ENCODE measurements around the gene CRACR2B. TPM values are rescaled to one million over a fixed set of nuclear protein-coding genes. Genes with fewer than 3 reads are reported as not detected.
A peak's percentile ranks its signal among the peaks of the same experiment; 100 is the strongest.

The CRACR2B gene
- total and polyA plus RNA-seq, 2 of the 13 experiments (the other 11 are each of a cell fraction or from before 2014, with no cell fraction given): 14.9 to 21.0 TPM

- TF ChIP-seq, protein P1, sequence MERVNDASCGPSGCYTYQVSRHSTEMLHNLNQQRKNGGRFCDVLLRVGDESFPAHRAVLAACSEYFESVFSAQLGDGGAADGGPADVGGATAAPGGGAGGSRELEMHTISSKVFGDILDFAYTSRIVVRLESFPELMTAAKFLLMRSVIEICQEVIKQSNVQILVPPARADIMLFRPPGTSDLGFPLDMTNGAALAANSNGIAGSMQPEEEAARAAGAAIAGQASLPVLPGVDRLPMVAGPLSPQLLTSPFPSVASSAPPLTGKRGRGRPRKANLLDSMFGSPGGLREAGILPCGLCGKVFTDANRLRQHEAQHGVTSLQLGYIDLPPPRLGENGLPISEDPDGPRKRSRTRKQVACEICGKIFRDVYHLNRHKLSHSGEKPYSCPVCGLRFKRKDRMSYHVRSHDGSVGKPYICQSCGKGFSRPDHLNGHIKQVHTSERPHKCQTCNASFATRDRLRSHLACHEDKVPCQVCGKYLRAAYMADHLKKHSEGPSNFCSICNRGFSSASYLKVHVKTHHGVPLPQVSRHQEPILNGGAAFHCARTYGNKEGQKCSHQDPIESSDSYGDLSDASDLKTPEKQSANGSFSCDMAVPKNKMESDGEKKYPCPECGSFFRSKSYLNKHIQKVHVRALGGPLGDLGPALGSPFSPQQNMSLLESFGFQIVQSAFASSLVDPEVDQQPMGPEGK (CRISPR knock-in tag; IDR thresholded peaks at IDR 0.05): no peak
- TF ChIP-seq, protein P2, sequence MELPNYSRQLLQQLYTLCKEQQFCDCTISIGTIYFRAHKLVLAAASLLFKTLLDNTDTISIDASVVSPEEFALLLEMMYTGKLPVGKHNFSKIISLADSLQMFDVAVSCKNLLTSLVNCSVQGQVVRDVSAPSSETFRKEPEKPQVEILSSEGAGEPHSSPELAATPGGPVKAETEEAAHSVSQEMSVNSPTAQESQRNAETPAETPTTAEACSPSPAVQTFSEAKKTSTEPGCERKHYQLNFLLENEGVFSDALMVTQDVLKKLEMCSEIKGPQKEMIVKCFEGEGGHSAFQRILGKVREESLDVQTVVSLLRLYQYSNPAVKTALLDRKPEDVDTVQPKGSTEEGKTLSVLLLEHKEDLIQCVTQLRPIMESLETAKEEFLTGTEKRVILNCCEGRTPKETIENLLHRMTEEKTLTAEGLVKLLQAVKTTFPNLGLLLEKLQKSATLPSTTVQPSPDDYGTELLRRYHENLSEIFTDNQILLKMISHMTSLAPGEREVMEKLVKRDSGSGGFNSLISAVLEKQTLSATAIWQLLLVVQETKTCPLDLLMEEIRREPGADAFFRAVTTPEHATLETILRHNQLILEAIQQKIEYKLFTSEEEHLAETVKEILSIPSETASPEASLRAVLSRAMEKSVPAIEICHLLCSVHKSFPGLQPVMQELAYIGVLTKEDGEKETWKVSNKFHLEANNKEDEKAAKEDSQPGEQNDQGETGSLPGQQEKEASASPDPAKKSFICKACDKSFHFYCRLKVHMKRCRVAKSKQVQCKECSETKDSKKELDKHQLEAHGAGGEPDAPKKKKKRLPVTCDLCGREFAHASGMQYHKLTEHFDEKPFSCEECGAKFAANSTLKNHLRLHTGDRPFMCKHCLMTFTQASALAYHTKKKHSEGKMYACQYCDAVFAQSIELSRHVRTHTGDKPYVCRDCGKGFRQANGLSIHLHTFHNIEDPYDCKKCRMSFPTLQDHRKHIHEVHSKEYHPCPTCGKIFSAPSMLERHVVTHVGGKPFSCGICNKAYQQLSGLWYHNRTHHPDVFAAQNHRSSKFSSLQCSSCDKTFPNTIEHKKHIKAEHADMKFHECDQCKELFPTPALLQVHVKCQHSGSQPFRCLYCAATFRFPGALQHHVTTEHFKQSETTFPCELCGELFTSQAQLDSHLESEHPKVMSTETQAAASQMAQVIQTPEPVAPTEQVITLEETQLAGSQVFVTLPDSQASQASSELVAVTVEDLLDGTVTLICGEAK (IDR thresholded peaks at IDR 0.05): no peak
- TF ChIP-seq, protein P2 (CRISPR knock-in tag; IDR thresholded peaks at IDR 0.05): no peak
- TF ChIP-seq AHR (CRISPR knock-in tag; IDR thresholded peaks at IDR 0.05): no peak
- TF ChIP-seq ZNF660 (CRISPR knock-in tag; IDR thresholded peaks at IDR 0.05; ENCODE audit: borderline replicate concordance, low read depth): no peak
- TF ChIP-seq HIVEP1 (CRISPR knock-in tag; IDR thresholded peaks at IDR 0.05): no peak
- TF ChIP-seq, protein P3, sequence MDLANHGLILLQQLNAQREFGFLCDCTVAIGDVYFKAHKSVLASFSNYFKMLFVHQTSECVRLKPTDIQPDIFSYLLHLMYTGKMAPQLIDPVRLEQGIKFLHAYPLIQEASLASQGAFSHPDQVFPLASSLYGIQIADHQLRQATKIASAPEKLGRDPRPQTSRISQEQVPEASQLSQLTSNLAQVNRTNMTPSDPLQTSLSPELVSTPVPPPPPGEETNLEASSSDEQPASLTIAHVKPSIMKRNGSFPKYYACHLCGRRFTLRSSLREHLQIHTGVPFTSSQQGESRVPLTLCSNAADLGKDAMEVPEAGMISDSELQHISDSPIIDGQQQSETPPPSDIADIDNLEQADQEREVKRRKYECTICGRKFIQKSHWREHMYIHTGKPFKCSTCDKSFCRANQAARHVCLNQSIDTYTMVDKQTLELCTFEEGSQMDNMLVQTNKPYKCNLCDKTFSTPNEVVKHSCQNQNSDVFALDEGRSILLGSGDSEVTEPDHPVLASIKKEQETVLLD (CRISPR knock-in tag; IDR thresholded peaks at IDR 0.05; ENCODE audit: low read depth): no peak
- 0 out of 2 replicates have a peak, but pooled peaks have one; percentile 21 for TF ChIP-seq MYC (CRISPR knock-in tag; IDR thresholded peaks at IDR 0.05; ENCODE audit: borderline replicate concordance)
- TF ChIP-seq, protein P4, sequence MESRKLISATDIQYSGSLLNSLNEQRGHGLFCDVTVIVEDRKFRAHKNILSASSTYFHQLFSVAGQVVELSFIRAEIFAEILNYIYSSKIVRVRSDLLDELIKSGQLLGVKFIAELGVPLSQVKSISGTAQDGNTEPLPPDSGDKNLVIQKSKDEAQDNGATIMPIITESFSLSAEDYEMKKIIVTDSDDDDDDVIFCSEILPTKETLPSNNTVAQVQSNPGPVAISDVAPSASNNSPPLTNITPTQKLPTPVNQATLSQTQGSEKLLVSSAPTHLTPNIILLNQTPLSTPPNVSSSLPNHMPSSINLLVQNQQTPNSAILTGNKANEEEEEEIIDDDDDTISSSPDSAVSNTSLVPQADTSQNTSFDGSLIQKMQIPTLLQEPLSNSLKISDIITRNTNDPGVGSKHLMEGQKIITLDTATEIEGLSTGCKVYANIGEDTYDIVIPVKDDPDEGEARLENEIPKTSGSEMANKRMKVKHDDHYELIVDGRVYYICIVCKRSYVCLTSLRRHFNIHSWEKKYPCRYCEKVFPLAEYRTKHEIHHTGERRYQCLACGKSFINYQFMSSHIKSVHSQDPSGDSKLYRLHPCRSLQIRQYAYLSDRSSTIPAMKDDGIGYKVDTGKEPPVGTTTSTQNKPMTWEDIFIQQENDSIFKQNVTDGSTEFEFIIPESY (CRISPR knock-in tag; IDR thresholded peaks at IDR 0.05): peak; percentile 82
- TF ChIP-seq ZNF282 (IDR thresholded peaks at IDR 0.05; ENCODE audit: partially characterized antibody): no peak
- peak; percentile 19 for TF ChIP-seq MED8 (CRISPR knock-in tag; IDR thresholded peaks at IDR 0.05; ENCODE audit: insufficient replicate concordance)
- no peak for TF ChIP-seq ZNF761 (CRISPR knock-in tag; conservative IDR thresholded peaks at IDR 0.05)
- TF ChIP-seq ZFP37 (CRISPR knock-in tag; IDR thresholded peaks at IDR 0.05; ENCODE audit: borderline replicate concordance): no peak
Measured at GRCh38 chr11:778976-779954, 48.5 kb upstream of the CRACR2B start (continued).

All from HepG2 (cell line).